NCI-H128 (cell line): Measurements from ENCODE around the gene B4GALT3.
A peak's percentile ranks its signal among the peaks of the same experiment; 100 is the strongest.

ENCODE experiments used
- DNase-seq: peaks from one replicate; lab custom pipeline; 2025; ENCODE audit not compliant: unreplicated experiment; lab: John Stamatoyannopoulos, UW

The B4GALT3 gene

DNA sequence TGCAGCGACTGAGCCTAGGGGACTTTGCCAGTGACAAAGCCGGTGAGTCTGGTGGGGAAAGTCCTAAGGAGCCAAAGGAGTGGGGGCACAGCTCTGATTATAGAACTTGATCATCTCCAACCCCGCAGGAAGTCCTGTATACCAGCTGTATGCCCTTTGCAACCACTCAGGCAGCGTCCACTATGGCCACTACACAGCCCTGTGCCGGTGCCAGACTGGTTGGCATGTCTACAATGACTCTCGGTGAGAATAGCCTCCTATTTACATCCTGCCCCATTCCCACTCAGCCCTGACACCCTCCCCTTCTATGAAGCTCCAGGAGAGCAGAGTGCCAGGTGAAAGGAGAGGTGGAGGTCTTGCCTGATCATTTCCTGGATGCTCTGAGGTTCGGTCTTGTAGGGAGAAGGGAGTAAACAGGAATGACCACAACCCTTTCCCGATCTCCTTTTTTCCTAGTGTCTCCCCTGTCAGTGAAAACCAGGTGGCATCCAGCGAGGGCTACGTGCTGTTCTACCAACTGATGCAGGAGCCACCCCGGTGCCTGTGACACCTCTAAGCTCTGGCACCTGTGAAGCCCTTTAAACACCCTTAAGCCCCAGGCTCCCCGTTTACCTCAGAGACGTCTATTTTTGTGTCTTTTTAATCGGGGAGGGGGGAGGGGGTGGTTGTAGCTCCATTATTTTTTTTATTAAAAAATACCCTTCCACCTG lies 12.3 kb downstream of the B4GALT3 start:
- DNase-seq, result no peak

DNA sequence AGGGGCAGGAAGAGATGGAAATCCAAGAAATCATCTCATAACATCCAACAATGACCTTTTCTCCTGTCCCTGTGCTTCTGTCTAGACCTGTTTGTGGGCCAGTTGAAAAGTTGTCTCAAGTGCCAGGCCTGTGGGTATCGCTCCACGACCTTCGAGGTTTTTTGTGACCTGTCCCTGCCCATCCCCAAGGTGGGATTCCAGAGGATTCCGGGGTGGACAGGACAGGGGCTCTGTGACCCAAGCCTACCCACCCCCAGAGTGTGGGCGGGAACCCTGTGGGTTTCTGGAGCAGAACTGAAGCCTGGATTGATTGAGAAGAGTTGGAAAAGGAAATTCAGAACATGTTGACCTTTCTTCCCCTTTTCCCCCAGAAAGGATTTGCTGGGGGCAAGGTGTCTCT lies 13.5 kb downstream of the B4GALT3 start:
- DNase-seq, result no peak

DNA sequence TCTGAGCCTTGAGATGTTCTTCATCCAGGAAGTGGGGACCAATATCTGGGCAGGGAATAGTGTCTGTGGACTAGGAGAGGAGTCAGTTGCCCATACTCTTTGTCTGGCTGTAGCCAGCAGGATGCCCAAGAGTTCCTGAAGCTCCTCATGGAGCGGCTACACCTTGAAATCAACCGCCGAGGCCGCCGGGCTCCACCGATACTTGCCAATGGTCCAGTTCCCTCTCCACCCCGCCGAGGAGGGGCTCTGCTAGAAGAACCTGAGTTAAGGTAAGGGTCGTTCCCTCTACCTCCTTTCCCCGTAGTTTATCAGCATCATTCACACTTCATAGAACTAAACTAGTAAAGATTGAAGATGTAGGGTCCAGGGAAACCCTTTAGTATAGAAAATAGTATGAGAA lies 14.5 kb downstream of the B4GALT3 start:
- no peak for DNase-seq

GRCh38 chr1:161162052-161162451 lies 15.3 kb downstream of the B4GALT3 start:
- DNase-seq, result no peak

DNA sequence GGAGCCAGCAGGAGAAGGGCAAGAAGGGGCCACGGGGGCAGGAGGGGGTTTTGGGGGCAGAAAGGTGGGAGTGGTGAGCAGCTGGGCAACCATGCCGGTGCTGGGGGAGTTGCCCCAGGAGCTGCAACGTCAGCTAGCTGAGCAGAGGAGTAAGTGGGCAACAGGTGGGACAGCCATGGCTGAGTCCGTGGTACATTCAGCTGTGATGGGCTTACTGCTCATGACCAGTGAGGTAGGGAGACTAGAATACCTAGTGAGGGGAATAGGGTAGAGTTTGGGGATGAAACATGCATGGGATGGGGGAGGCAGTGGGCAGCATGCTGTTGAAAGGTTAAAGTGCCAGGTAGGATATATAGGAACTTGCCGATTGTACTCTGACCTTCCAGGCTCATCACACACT lies 15.7 kb downstream of the B4GALT3 start:
- DNase-seq, result no peak

GRCh38 chr1:161160671-161161145 lies 16.6 kb downstream of the B4GALT3 start:
- DNase-seq, result no peak

DNA sequence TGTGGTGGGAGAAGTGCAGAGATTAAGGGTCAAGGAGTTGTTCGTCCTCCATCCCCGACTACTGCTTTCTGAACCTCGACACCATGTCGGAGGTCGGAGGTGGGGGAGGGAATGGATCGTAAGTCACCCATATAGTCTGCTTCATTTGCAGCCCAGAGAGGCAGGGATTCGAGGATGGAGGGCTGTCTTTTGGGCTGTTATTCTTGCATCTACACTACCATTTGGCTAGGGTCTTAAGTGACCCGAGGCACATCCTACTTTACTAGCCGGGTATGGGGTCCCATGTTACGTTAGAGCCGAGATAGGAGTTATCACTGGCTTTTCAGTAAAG lies 17.4 kb downstream of the B4GALT3 start:
- DNase-seq, result no peak

DNA sequence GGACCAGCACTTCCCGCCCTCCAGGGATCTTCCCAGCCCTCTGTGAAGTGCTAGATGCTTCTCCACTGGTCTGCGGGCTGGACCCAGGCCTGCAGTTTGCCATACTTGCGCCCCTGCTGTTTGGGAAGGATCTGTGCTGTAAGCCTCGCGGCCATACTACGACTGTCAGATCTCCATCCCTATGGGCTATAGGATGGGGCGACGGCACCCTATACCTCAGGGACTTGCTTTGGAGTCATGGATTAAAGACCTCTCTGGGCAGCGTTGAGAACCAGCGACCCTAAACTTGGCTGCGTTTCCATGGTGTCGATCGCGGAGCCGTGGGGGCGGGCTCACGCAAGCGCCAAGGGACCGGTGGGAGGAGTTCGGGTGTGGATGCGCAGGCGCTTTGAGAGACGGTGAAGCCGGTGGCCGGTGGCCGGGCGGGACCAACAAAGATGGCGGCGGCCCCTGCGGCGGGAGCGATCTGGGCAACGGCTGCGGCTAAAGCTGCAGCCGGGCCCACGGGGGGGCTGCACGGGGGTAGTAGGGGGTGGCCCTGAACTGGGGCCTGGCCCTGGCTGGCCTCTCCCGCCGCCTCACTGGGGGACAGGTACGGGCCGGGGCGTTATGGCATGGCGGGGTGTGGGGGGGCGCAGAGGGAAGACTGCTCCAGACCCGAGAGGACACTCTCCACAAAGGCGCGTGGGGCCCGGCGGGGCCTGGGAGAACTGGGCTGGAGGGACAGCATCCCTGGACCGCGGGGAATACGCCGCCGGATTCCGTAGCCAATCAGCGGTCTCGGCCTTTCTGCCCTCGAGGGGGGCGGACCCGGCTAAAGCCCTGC lies 18.0 kb downstream of the B4GALT3 start, which contains the start of gene USP21:
USP21 (plus strand) TSS at position 414 of the 826 bp plus-strand sequence. CDS start 1,141 bp downstream, outside the sequence.
- peak; percentile 91 for DNase-seq

GRCh38 chr1:161158316-161159010 lies 18.8 kb downstream of the B4GALT3 start:
- DNase-seq, result no peak

DNA sequence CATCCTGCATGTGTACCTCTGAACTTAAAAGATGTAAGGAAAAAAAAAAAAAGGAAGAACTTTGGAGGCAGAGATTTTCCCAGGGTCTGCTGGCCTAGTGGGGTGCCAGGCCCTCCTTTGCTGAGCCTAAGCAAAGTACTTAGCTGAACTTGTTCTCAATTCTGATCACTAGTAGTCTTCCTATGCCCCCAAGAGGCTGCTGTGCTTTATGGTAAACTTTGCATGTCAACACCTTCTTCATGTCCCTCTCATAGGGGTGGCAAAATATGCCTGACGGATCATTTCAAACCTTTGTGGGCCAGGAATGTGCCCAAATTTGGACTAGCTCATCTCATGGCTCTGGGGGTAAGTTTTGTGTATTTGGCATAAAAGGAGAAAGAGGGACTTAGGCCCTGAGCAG lies 19.4 kb downstream of the B4GALT3 start:
- DNase-seq, result no peak

GRCh38 chr1:161153682-161154337 lies 23.5 kb downstream of the B4GALT3 start, which contains the start of gene UFC1:
Gene UFC1 (plus strand): TSS chr1:161153978. CDS start chr1:161153998, 20 bp downstream.
- peak; percentile 73 for DNase-seq

GRCh38 chr1:161153176-161153575 lies 24.1 kb downstream of the B4GALT3 start:
- DNase-seq, result no peak

- DNase-seq, result no peak
Observed at GRCh38 chr1:161145832-161146231, 31.5 kb downstream of the B4GALT3 start.

DNA sequence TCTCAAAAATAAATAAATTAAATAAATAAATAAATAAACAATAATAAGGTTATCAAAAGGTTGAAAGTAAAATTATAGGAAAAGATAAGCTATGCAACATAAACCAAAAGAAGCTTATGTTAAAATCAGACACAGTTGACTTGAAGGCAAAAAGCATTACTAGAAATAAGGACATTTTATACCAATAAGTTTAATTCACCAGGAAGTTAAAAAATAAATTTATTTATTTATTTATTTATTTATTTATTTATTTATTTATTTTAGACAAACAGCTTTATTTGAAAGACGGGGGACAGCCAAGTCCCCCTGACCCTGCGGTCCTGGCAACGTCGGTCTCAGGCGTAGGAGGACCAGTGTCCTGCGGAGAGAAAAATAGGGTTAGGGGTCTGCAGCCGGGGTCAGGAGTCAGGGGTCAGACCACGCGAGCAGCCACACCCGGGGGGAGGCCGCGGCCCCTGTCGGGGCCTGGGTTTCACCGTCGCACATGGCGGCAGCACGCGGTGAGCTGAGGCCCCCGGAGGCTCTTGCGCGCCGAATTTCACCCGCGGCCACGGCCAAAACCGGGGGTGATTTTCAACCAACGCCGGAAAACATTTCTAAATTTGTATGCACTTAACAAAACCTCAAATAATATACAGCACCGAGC lies 36.4 kb downstream of the B4GALT3 start:
- DNase-seq, result no peak

DNA sequence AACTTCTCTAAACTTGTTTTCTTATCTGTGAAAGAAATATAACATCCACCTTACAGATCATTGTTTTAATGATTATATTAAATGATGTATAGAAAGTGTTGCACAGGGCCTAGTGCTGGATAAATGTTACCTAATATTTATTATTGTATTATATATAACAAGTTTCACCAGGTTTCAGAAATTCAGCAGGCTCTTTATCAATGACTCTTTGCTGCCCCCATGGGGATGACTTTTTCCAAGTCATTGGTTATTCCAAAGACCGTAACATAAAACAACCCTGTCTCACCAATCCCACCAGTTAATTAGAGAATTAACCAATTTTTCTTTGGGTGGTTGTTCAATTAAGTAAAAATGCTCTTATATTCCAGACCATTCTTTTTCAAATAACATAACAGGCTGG lies 37.5 kb downstream of the B4GALT3 start:
- peak; percentile 12 for DNase-seq

- DNase-seq, result no peak
Observed at GRCh38 chr1:161138431-161138830, 38.9 kb downstream of the B4GALT3 start.

DNA sequence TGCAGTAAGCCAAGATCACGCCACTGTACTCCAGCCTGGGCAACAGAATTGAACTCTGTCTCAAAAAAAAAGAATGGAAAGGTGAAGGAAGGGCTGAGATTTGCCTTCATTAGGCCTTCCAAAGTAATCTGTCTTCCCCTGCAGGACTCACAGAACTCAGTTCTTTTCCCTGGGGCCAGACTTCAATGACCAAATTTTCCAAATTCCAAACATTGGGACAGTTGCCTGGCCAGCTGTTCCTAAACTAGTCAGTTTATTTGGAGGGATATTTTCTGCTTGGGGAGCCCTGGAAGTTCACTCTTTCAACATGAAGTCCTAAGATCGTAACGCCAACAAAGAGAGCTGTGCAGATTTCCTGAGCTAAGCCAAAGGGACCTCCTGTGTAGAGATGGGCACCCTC lies 39.4 kb downstream of the B4GALT3 start:
- DNase-seq, result no peak

GRCh38 chr1:161133220-161133740 lies 44.0 kb downstream of the B4GALT3 start:
- no peak for DNase-seq

- peak; percentile 83 for DNase-seq
Observed at GRCh38 chr1:161132410-161133219, 44.7 kb downstream of the B4GALT3 start, which contains the start of gene DEDD. Gene DEDD (minus strand): TSS chr1:161132667. CDS start chr1:161124462, 8,205 bp downstream.
